Stimulated activated CD8-positive, alpha-beta memory T cell treated with anti-CD3 and anti-CD28 coated beads, Interleukin-15, amount 100 ng/mL, for 48 hours (primary cell): ENCODE measurements around the gene AKIRIN1.
"Not testable (repeated sequence)": the region's sequence is repeated elsewhere in the genome, so short reads cannot be mapped to it uniquely, and the experiment has no call there.

Source experiments
- DNase-seq, 2 donors: peaks; one replicate each; pipeline ENCODE4 v3.0.0-alpha.2; 2020; ENCODE audit warnings: low read depth in 2 of 2

AKIRIN1 gene

DNA sequence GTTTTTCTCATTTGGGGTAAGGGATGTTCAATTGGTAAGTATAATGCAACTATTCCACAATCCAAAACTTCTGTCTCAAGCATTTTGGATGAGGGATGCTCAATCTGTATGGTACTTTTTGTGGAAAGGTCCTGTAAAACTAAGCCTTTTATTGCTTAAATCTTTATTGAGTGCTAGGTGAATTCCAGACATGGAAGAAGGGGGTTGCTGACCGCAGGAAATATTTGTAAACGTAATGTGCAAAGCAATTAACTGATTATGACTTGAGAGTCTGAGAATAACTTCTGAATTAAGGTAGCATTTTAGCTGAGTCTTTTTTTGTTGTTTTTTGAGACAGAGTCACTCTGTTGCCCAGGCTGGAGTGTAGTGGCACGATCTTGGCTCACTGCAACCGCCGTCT is 3.1 kb downstream of the AKIRIN1 start:
- DNase-seq = no peak

DNA sequence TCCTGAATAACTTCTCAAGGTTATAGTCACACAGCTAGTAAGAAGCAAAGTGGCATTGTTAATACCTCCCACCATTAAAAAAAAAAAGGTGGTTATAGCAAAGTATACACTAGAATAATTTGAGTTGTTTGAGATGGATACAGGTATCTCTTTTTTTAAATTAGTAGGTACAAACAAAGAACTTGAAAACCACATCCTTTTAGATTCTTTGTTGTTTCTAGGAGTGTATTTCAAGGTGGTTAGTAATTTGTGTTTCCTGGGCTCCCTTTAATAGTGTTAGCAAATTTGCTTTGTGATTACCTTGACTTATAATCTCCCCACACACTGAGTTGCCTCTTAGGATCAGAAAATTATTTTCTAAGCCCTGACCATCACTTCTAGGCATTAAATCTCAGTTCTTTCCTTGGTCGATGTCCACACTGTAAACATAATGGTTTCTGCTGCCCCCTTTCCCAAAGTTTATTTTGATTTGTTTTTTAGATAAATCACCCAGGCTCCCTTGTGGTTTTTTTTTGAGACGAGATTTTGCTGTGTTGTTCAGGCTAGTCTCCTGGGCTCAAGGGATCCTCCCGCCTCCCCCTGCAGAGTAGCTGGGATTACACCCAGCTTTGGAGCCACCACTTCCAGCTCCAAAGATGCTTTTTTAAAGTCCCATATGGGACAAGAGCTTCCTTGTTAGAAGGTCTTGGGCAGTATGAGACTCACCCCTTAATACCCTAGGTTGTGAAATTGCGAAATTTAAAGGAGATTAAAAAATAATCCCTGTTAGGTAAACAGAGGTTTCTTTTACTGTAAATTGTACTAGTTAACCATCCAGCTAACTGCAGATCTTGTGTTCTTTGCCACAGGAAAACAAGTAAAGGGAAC is 6.2 kb downstream of the AKIRIN1 start:
- no peak for DNase-seq

DNA sequence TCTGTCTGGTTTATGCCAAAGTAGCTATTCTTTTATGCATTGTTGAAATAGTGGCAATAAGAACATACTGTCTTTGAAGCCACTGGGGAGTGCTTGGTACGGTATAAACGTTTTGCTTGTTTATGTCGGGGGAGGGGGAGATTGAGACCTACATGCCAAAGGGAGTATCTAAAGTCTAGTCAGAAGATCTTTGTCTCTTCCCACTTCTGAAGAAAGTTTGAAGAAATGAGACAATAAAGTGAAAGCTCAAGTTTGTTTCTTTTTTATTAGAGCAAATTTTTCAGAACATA is 6.8 kb downstream of the AKIRIN1 start:
- DNase-seq = no peak

DNA sequence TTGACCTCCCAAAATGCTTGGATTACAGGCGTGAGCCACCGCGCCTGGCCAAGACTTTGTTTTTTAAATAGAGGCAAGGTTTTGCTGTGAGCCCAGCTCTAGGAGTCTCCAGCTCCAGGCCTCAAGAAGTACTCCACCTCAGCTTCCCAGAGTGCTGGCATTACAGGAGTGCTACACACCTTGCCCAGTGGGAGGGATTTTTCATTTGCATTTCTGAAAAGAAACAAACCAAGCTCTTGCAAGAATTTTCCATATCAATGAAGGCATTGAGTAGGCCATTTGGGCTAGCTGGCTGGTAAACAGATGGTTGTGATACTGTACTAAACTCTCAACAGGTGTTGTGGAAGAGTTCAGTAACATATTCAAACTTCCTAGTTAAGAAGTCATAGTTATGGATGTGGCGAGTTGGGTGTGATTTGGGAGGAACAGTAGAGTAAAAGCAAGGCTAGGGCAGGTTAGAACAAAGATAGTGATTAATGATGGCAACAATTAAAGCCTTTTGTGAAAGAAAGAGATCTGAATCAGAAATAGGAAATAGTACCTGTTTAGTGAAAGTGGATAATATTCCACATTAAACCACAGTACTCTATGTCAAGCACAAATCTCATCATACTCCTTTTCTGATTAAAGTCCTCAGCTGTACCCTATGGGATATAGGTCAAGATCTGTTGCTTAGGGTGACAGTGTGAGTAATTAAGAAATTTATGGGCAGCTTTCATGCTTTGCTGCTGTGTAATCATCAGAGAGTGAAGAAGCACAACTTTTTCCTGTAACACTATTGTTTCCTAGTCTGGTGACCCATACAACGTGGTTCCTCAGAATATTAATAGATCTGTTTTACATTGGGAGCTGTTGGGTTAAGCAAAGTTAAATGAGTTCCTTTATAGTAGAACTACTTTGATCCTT is 10.7 kb downstream of the AKIRIN1 start:
- no peak for DNase-seq

DNA sequence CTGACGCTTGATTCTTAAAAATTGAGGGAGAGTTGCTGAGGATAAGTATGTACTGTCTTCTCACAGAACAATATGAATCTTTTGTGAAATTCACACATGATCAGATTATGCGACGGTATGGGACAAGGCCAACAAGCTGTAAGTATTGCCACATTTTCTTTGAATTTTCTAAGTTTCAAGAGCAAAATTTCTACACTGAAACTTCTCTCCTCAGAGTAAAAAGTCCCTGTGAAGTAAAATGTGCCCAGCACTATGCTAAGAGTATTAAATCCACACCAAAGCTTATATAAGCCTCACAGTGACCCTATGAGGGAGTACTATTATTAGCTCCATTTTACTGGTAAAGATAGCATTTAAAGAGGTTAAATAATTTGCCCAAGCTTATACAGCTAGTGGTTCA is 12.2 kb downstream of the AKIRIN1 start:
- no peak for DNase-seq

GRCh38 chr1:39003794-39004193 is 12.7 kb downstream of the AKIRIN1 start:
- no peak for DNase-seq

GRCh38 chr1:39006287-39006686 is 15.2 kb downstream of the AKIRIN1 start:
- DNase-seq = no peak

GRCh38 chr1:39006726-39007645 is 15.9 kb downstream of the AKIRIN1 start:
- no peak for DNase-seq

DNA sequence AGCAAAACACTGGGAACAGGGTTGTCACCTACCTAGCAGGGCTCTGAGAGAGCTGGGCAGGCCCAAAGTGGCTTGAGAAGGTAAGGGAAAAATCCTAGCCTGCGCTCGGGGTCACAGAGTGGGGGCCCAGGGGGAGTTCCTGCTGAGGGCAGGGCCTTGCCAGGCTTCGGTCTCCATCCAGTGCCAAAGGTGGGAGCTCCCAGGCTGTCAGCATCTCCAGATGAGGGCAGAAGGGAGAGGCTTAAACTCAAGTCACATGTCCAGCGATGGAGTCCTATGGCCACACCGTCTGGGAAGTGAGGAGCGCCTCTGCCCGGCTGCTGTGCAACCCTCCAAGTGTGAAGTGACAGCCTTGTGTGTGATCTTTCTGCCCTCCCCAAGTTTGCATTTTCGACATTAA is 23.9 kb downstream of the AKIRIN1 start:
- not testable (repeated sequence) for DNase-seq

DNA sequence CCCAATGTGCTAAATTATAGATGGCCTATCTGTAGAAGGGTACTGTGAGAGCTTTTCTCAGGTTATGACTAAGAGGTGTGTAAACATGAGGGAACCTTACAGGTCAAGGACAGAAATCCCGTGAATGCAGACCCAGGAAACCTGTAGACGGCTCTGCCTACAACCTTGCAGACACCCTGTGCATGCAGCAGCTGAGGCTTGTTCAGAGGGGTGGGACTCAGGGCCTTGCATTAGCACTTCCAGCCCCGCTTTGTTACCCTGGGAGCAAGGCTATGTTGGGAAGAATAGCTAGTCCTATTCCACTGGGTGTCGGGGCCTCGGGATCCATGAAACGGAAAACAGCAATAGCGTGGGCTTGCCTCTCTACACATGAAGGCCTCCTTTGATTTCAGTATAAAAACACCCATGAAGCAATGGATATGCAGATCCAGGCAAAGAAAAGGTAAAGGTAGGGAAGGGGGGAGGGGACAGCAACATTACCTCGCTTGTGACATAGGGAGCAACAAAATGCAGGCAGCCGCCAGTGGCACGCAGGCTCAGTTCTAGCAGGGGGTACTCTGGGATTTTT is 25.6 kb downstream of the AKIRIN1 start:
- no peak for DNase-seq

DNA sequence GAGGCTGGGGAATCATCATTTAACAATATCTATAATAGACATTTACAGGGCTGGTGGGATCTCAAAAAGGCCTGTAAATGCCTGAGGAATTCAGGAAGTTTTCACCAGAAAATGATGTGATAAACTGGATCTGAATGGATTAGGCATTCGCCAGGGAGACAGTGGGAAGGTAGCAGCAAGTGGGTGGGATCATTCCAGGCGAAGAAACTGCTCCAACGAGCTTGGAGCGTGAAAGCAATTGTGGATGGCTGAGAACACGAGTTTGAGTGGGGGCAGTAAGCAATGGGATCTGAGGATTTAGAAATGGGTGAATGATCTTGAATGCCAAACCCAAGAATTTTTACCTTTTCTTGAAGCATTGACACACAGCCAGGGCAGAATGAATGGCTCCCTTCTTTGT is 26.2 kb downstream of the AKIRIN1 start:
- no peak for DNase-seq

DNA sequence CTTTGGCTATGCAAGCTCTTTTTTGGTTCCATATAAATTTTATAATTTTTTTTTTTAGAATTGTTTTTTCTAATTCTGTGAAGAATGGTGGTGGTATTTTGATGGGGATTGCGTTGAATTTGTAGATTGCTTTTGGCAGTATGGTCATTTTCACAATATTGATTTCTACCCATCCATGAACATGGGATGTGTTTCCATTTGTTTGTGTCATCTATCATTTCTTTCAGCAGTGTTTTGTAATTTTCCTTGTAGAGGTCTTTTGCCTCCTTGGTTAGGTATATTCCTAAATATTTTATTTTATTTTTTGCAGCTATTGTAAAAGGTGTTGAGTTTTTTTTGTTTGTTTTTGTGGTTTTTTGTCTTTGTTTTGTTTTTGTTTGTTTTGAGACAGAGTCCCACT is 29.4 kb downstream of the AKIRIN1 start:
- DNase-seq = not testable (repeated sequence)

- no peak for DNase-seq
These were observed 30.4 kb downstream of the AKIRIN1 start for GRCh38 chr1:39021426-39021825.

GRCh38 chr1:39023140-39023539 is 32.1 kb downstream of the AKIRIN1 start:
- DNase-seq = no peak

GRCh38 chr1:39026051-39026865 is 35.2 kb downstream of the AKIRIN1 start, which contains the start of gene NDUFS5:
Gene NDUFS5 (plus strand): TSS chr1:39026350. CDS start chr1:39028725, 2,375 bp downstream.
- DNase-seq = peak; percentile 75 to 76

DNA sequence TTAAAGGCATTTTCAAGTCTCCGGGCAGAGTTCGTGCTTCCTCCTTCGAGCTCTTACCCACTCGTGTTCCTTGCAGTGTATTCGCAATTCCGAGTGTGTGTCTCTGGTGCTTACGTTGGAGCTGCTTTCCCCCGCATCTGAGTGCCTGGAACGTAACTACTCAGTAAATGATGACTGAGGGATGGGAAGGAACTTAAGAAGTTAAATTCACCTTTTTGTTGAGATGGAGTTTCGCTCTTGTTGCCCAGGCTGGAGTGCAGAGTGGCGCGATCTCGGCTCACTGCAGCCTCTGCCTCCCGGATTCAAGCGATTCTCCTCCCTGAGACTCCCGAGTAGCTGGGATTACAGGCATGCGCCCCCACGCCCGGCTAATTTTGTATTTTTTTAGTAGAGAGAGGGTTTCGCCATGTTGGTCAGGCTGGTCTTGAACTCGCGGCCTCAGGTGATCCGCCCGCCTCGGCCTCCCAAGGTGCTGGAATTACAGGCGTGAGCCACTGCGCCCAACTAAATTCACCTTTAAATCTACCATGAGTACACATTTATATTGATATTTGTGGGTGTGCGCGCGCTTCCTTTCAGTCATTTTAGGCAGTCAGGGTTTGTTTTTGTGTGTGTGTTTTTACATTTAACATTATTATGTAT is 35.9 kb downstream of the AKIRIN1 start:
- DNase-seq = no peak

DNA sequence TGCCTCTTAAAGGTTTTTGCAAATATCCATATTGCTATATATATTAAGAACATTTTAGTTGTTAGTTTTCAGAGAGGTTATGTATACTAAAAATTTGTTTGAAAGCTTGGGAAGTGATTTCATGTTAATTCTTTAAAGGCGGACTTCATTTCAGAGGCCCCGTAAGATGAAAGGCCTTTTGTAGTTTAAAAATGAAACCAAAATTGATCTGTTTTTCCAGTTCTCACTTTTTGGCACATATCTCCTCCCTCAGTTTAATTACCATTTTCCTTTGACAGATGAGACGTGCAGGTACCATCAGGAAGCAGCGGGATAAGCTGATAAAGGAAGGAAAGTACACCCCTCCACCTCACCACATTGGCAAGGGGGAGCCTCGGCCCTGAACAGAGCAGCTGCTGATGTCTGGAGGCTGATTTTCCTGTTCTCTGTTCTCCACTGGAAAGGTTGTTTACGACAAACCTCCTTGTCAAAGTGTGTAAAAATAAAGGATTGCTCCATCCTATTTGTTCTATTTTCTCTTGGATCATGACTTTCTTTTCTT is 43.1 kb downstream of the AKIRIN1 start:
- DNase-seq = no peak

DNA sequence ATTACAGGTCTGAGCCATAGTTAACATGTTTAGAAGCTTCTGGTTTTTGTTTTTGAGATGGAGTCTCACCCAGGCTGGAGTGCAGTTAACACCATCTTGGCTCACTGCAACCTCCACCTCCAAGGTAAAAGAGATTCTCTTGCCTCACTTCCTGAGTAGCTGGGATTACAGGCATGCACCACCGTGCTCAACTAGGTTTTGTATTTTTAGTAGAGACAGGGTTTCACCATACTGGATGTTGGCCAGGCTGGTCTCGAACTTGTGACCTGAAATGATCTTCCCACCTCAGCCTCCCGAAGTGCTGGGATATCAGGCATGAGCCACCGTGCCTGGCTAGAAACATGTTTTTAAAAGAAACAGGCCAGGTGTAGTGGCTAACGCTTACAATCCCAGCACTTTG is 45.6 kb downstream of the AKIRIN1 start:
- DNase-seq = no peak

DNA sequence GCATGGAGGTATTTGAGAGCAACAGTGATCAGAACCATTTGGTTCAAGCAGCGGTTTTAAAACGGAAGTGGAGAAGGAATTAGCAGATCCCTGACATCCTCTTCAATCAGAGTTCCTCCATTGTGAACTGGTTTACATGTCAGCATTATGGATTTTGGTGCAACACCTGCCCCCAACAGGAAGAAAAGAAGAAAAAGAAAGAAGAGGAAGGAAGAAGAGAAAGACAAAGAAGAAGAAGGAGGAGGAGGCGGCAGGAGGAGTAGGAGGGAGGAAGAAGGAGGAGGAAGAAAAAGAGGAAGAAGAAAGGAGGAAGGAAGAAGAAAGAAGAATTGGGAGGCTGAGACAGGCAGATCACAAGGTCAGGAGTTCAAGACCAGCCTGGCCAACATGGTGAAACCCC is 52.4 kb downstream of the AKIRIN1 start:
- no peak for DNase-seq

- DNase-seq = no peak
These were observed 53.7 kb downstream of the AKIRIN1 start for GRCh38 chr1:39044762-39045161.
